DOHH2 (cell line): Measurements from ENCODE around the gene GMPR.

Source experiments
- EZH2phosphoT487 ChIP-seq: fragments of 200-600 bp; sonication (generic); IDR thresholded peaks from 2 replicates; pipeline ENCODE4 v1.6.1; 2017; ENCODE audit warnings: borderline replicate concordance, mild to moderate bottlenecking, antibody characterized with exemption, low read length, moderate library complexity, mixed read lengths
- TF ChIP-seq, protein P1 (sequence below): fragments of 200-600 bp; sonication (generic); IDR thresholded peaks from one replicate; pipeline ENCODE4 v1.5.1; 2014; ENCODE audit warnings: antibody characterized with exemption, mild to moderate bottlenecking, low read depth, low read length; ENCODE audit not compliant: poor library complexity, severe bottlenecking

GRCh38 chr6:16224409-16224808 lies 14.0 kb upstream of the GMPR start:
- TF ChIP-seq, protein P1, sequence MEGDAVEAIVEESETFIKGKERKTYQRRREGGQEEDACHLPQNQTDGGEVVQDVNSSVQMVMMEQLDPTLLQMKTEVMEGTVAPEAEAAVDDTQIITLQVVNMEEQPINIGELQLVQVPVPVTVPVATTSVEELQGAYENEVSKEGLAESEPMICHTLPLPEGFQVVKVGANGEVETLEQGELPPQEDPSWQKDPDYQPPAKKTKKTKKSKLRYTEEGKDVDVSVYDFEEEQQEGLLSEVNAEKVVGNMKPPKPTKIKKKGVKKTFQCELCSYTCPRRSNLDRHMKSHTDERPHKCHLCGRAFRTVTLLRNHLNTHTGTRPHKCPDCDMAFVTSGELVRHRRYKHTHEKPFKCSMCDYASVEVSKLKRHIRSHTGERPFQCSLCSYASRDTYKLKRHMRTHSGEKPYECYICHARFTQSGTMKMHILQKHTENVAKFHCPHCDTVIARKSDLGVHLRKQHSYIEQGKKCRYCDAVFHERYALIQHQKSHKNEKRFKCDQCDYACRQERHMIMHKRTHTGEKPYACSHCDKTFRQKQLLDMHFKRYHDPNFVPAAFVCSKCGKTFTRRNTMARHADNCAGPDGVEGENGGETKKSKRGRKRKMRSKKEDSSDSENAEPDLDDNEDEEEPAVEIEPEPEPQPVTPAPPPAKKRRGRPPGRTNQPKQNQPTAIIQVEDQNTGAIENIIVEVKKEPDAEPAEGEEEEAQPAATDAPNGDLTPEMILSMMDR = no peak
- TF ChIP-seq EZH2phosphoT487 = no peak
